SHP77 (cell line): ENCODE measurements around the gene SORBS1.
A peak's percentile ranks its signal among the peaks of the same experiment; 100 is the strongest.

Source experiments
- DNase-seq, 2 experiments: peaks; one replicate each; lab custom pipeline; 2025; lab: John Stamatoyannopoulos, UW

Gene SORBS1

GRCh38 chr10:95435548-95436279 is 125.5 kb downstream of the SORBS1 start:
- DNase-seq: no peak

GRCh38 chr10:95434583-95434982 is 126.6 kb downstream of the SORBS1 start:
- DNase-seq: no peak

DNA sequence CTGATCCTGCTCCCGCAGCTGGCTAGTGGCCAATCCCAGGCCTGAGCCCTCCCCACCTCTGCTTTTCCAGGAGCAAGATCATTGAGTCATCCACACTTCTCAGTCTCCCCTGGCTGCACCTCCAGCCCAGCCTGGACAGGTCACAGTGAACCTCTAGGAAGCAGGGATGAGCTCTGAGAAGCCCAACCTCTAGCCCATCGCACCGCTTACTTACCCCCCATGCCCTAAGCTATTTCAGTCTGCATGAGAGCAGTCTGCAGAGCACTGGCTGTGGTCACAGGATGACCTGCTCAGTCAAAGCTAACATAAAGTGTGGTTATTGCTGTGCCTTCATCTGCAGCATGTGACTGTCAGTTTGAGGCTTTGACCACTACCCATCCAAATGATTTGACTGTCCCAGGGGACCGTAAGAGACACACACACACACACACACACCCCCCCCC is 129.2 kb downstream of the SORBS1 start:
- no peak for DNase-seq

- DNase-seq: peak; percentile 26 to 28
These were observed 130.8 kb downstream of the SORBS1 start for GRCh38 chr10:95430231-95430951.

- no peak for DNase-seq
These were observed 131.5 kb downstream of the SORBS1 start for GRCh38 chr10:95429639-95430038.

DNA sequence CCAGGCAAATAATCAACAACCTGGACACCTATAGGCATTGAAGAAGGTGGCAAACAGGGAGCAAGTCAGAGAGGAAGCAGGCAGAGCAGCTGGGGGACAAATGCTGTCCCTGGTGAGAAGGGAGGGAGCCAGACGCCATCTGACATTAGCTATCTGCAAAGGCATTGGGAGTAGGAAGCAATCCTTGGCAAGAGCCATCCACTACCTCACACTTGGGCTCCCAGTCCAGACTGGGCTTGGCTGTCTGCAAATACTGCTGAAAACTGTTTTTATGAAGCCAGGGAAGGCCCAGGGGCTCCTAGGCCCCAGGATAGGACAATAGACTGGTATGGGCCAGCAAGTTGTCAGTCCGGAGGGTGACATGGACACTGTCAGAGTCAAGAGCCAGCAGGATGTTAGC is 132.5 kb downstream of the SORBS1 start:
- DNase-seq: no peak

DNA sequence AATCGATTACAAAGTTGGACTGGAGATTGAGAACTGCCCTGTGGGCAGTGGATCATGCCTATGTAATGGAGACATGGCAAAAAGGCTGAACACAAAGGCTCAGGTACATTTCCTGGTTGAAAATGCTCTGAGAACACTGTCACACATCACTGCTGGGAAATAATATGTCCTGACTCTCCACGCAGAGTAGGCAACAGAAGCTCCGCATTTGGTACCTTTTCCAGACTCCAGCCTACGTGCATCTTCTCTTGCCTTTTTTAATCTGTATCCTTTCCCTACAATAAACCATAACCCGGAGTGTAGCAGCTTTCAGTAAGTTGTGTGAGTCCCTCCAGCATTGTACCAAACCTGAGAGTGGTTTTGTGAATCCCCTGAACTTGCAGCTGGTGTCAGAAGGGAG is 134.7 kb downstream of the SORBS1 start:
- DNase-seq: no peak

- DNase-seq: no peak
These were observed 135.3 kb downstream of the SORBS1 start for GRCh38 chr10:95425592-95426465.

DNA sequence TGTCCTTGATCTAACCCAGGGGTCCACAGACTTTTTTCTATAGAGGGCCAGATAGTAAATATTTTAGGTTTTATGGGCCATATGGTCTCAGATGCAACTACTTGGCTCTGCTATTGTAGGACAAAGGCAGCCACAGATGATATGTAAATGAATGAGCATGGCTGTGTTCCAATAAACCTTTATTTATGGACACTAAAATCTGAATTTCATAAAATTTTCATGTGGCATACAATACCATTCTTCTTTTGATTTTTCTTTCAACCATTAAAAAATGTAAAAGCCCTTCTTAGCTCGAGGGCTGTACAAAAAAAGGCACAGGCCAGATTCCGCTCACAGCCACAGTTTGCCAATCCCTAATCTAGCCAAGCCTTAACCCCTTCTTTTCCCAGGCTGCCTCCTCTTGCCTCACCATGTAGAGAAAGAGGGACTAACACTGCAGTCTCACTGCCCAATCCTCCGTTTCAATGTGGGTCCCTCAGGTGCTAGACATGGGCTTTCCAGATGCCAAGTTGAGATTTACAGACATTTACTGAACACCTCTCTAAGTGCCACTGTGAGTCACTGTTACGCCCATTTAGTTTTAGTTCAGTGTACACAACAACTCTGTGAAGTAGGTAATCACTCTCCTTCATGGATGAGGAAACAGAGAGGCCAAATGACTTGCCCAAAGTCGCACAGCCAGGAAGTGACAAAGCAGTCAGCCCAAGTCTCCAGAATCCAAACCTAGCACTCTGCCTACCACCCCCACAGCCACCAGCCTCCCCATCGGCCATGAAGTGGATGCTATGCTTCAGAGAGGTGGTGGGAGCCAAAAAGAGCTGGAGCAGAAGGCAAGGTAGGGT is 137.8 kb downstream of the SORBS1 start:
- DNase-seq: no peak

DNA sequence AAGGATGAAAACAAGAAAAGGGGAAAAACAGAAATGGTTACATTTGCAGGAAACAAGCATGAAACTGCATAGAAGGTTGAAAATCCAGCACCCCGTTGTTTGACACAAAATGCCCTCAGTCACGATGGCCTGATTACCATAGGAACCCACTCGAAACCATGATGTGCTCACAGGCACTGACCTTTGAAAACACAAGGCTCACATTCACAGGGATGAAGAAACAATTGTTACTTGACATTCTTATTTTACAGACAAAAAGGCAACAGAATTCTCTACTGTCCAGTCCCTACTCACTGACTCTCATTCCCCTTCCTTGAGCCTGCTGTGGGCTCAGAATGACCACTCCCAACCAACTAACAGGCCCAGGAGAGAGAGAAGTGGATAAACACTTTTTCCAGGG is 138.9 kb downstream of the SORBS1 start:
- DNase-seq: no peak

- no peak for DNase-seq
These were observed 139.4 kb downstream of the SORBS1 start for GRCh38 chr10:95421782-95422181.

GRCh38 chr10:95419399-95419798 is 141.8 kb downstream of the SORBS1 start:
- no peak for DNase-seq

DNA sequence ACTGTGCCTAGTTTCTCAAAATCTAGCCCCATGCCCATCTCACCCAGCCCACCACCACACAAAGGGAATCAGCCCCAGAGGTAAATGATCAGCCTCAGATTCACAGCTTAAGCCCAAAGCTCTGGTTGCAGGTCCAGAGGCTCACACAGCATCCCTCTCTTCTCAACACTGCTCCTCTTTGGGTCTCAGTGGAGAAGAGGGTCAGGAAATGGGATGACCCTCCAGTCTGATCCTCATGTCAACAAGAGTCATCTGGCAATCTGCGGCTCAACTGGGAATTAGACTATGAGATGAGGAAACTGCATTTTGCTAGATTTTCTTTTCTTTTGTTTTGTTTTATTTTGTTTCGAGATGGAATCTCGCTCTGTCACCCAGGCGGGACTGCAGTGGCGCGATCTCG is 144.2 kb downstream of the SORBS1 start:
- DNase-seq: no peak

DNA sequence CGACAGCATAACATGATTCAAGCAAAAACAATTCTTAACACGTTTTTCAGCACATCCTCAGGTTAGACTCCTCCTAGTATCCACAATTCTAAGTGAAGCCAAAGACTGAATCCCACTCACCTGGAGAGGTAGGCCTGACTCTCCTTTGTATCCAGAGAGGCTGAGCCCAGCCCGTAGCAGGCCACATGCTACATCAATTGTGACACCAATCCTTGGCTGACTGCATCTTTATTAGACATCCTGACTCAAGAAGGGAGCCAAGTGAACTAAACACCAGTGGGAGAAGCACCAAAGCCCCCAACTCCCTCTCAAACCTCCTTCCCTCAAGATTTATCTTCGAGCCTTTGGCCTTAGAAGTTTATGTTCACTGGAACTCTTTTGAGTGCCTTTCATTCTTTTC is 144.9 kb downstream of the SORBS1 start:
- DNase-seq: no peak

DNA sequence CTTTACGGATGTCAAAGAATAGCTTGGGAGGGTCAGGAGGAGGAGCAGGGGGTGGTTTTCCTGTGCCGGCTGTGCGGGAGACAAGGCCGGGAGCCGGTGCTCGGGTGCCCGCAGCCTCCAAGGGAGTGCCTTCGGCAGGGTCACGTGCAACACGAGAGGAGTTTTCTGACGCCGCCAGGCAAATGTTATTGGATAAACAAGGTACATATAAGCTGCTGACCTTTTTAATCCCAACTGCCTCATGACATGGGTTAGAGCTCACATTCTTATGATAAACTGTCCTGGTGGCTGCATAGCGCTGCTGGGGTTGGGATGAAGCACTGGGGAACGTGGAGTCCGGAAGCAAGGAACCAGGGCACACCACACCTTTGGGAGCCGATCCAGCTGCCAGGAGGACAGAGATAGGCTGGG is 145.5 kb downstream of the SORBS1 start:
- no peak for DNase-seq

DNA sequence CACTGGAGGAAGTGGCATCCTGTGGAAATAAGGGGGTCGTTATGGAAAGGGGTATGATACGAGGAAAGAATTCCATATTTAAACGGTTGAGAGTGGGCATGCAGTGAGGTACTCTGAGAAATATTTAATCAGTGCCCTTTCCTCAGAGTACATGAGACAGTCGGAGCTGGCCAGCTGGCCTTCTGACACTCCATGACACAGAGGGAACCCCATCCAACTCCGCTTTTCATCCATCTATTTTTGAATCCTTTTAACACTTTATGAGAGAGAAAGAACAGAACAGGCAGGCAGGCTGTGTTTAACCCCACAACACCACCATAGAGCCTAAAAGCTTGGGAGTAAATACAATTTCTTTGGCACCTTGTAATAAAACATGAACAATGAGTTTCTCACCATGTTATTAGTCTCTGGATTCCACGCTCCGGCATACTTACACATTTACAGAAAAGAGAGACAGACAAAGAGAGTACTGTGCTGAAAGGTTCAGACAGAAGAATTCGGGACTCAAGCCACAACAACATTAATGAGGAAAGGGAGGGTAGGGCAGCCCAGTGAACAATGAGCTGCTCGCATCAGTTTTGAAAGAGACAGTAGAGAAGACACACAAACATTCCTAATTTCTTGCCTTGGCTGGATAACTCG is 146.2 kb downstream of the SORBS1 start:
- DNase-seq: no peak

DNA sequence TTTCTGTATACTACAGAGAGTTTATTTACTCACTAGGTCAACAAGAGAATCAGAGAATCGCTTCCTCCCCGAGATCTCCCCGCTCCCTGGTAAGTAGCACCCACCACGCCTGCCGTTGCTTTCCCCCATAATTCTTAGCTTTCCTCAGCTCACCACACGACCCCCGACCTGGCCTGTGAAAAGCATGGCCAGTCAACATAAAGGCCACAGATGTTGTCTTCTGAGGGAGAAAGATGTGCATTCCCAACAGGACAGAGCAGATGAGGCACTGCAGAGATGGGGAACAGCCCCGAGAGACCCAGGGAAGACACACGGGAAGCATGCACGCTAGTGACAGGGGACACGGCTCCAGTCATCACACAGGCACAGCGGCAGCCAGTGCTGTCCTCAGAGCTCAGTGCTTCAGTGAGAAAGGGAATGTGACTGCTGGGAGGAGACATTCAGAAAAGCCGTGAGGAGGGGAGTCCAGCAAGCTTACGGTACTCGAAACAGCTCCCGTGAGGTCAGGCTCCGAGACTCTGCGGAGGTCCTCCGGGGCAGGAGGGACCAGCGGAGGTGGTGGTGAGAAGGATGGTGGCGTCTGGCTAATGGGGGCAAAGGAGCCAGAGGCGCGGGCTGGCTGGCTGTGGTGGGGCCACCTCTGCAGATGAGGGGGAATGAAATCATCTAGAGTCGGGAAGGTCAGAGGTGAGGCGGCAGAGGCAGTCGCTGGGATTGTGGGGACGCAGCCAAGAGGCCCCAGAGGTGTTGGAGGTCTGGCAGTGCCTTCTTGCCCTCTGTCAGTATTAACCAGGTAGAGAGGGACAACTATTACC is 146.9 kb downstream of the SORBS1 start:
- no peak for DNase-seq

- no peak for DNase-seq
These were observed 147.6 kb downstream of the SORBS1 start for GRCh38 chr10:95413588-95413987.

DNA sequence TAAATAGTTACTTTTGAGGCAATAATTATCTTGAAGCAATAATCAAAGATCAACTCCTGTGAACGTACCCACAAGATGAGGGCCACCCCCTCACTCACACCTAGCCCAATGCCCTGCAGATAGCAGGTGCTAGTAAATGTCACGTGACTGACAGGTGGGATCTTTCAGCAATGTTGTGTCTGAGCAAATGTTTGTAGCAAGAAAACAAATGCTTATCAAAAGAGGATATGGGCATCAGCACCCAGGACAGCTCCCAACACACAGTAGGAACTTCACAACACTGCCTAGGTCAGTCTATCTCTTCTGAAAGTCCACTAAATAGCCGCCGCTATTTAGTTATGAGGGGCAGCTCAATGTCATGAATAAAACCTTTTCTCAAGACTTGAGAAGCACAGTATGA is 149.5 kb downstream of the SORBS1 start:
- peak in 1 of 2 experiments; percentile 11 for DNase-seq
